Endothelial cell of umbilical vein (primary cell): ENCODE results near the gene SLFN13. TPM values are rescaled to one million over a fixed set of nuclear protein-coding genes. Genes with fewer than 3 reads are reported as not detected.
"Not testable (repeated sequence)": the region's sequence is repeated elsewhere in the genome, so short reads cannot be mapped to it uniquely, and the experiment has no call there.

Experiments used
- BruUV-seq: library from RNA; stranded (reverse); fragments of 400-500 nt; replicated peaks from 2 replicates; lab custom pipeline; 2021; lab: Mats Ljungman, UMichigan
- CTCF ChIA-PET: fragments of 300-600, 350-600 bp; sonication (Branson Sonifier 250); formaldehyde crosslinking; loops from one replicate; lab custom pipeline; 2021; ENCODE audit warnings: antibody characterized with exemption, inconsistent platforms; lab: Charles Lee
- POLR2A ChIA-PET: fragments of 300-600, 350-600 bp; sonication (Branson Sonifier 250); formaldehyde crosslinking; loops from one replicate; lab custom pipeline; 2021; ENCODE audit warnings: antibody characterized with exemption, inconsistent platforms; lab: Charles Lee
- DNase-seq: peaks from one replicate; pipeline ENCODE4 v3.0.0-alpha.2; 2011; ENCODE audit warnings: low read depth, low spot score
- FAIRE-seq: peaks from 2 replicates; lab custom pipeline; 2011; peaks lifted over from hg19 to GRCh38; lab: Jason Lieb, UNC
- H2AFZ ChIP-seq: 2 replicates; pipeline ENCODE4 v1.6.0; 2012; ENCODE audit warnings: low read depth, low read length, control low read depth, inconsistent platforms
- H3K27ac ChIP-seq: 2 replicates; pipeline ENCODE4 v1.5.1; 2011; ENCODE audit warnings: low read depth, mild to moderate bottlenecking, control low read depth, low read length, moderate library complexity; ENCODE audit not compliant: insufficient read depth
- H3K27me3 ChIP-seq, 2 experiments: 2 replicates each; pipeline versions ENCODE4 v1.6.0 to v1.6.1; 2011; ENCODE audit warnings: low read length in 2 of 2, mixed read lengths in 1 of 2; ENCODE audit not compliant: control insufficient read depth in 2 of 2, insufficient read depth in 2 of 2
- H3K36me3 ChIP-seq, 2 experiments: 2 replicates in 1 of 2; 3 replicates in 1 of 2; pipeline ENCODE4 v1.5.1; 2011; ENCODE audit warnings: low read length in 2 of 2, mild to moderate bottlenecking in 1 of 2, moderate library complexity in 1 of 2; ENCODE audit not compliant: control insufficient read depth in 2 of 2, insufficient read depth in 2 of 2; ENCODE audit errors: extremely low read depth in 1 of 2
- H3K4me1 ChIP-seq: 3 replicates; pipeline ENCODE4 v1.5.1; 2011; ENCODE audit warnings: mild to moderate bottlenecking, low read length; ENCODE audit not compliant: control insufficient read depth, insufficient read depth; ENCODE audit errors: extremely low read depth
- H3K4me2 ChIP-seq: 2 replicates; pipeline ENCODE4 v1.6.1; 2011; ENCODE audit warnings: low read length, control low read depth, mixed read lengths; ENCODE audit not compliant: insufficient read depth
- H3K4me3 ChIP-seq, 3 experiments: fragments of 200-600 bp in 1 of 3; sonication (generic), shearing (Covaris generic) in 1 of 3; replicated peaks in 1 of 3; 2 replicates each; pipeline ENCODE4 v1.5.1; 2011 to 2016; ENCODE audit warnings: control low read depth in 3 of 3, low read length in 3 of 3, mild to moderate bottlenecking in 2 of 3, inconsistent platforms in 1 of 3, low read depth in 1 of 3, moderate library complexity in 1 of 3; ENCODE audit not compliant: insufficient read depth in 1 of 3
- H3K79me2 ChIP-seq: 2 replicates; pipeline ENCODE4 v1.6.0; 2012; ENCODE audit warnings: low read length, inconsistent platforms; ENCODE audit not compliant: control insufficient read depth, insufficient read depth
- H3K9ac ChIP-seq: replicated peaks from 2 replicates; pipeline ENCODE3; 2011; ENCODE audit warnings: low read length, control low read depth; ENCODE audit not compliant: insufficient read depth; ENCODE audit errors: extremely low read depth
- H3K9me1 ChIP-seq: replicated peaks from 3 replicates; pipeline ENCODE4 v1.6.0; 2011; ENCODE audit warnings: mild to moderate bottlenecking, low read length; ENCODE audit not compliant: control insufficient read depth, insufficient read depth; ENCODE audit errors: extremely low read depth
- H3K9me3 ChIP-seq: replicated peaks from 2 replicates; pipeline ENCODE4 v1.5.1; 2012; ENCODE audit warnings: low read length, inconsistent platforms; ENCODE audit not compliant: control insufficient read depth, insufficient read depth
- H4K20me1 ChIP-seq: replicated peaks from 2 replicates; pipeline ENCODE3; 2011; ENCODE audit warnings: mild to moderate bottlenecking, low read length; ENCODE audit not compliant: control insufficient read depth, insufficient read depth; ENCODE audit errors: extremely low read depth
- EZH2 ChIP-seq: IDR thresholded peaks from 2 replicates; pipeline ENCODE4 v1.6.1; 2012; ENCODE audit warnings: borderline replicate concordance, low read depth, mild to moderate bottlenecking, moderate library complexity, low read length, inconsistent platforms; ENCODE audit not compliant: severe bottlenecking
- FOS ChIP-seq: IDR thresholded peaks from 2 replicates; pipeline ENCODE4 v1.6.1; 2011; ENCODE audit warnings: mild to moderate bottlenecking, low read length, moderate library complexity, borderline replicate concordance; ENCODE audit not compliant: insufficient read depth
- GATA2 ChIP-seq: IDR thresholded peaks from 2 replicates; pipeline ENCODE4 v1.7.0; 2011; ENCODE audit warnings: low read depth, mild to moderate bottlenecking, moderate library complexity, mixed read lengths, low read length; ENCODE audit not compliant: insufficient read length, insufficient read depth
- JUN ChIP-seq: IDR thresholded peaks from 2 replicates; pipeline ENCODE4 v1.6.1; 2011; ENCODE audit warnings: borderline replicate concordance, low read depth; ENCODE audit not compliant: insufficient read length, insufficient read depth
- MYC ChIP-seq: IDR thresholded peaks from one replicate; pipeline ENCODE4 v1.6.1; 2011; ENCODE audit warnings: mild to moderate bottlenecking, low read depth, low read length
- POLR2A ChIP-seq: IDR thresholded peaks from 2 replicates; pipeline ENCODE4 v1.6.1; 2012; ENCODE audit warnings: low read depth, mild to moderate bottlenecking, control low read depth, low read length
- POLR2AphosphoS5 ChIP-seq: IDR thresholded peaks from 2 replicates; pipeline ENCODE4 v1.6.1; 2012; ENCODE audit warnings: low read depth, mild to moderate bottlenecking, control low read depth, low read length, moderate library complexity; ENCODE audit not compliant: insufficient read depth
- dilution Hi-C: fragments of 300-500 bp; cut with MboI; formaldehyde crosslinking; loops from one replicate; pipeline ENCODE4 v1.15.0; 2019; ENCODE audit warnings: low sequenced_read_pairs; ENCODE audit not compliant: extremely low pct_ligation_motif_present
- intact Hi-C: fragments of 100-400 bp; cut with micrococcal nuclease; formaldehyde crosslinking; loops from one replicate; pipeline ENCODE4 v1.10.0; 2022
- polyA plus RNA-seq, 4 experiments: library from polyadenylated mRNA; depleted of rRNA in 3 of 4; stranded (reverse) in 3 of 4; unstranded in 1 of 4; fragments of >200 nt; gene quantifications; 2 replicates each; pipeline versions ENCODE4 v1.2.1 to v1.2.3, GENCODE V29; 2011 to 2012; ENCODE audit warnings: missing spikeins in 1 of 4
- total RNA-seq: library from RNA; stranded (reverse); gene quantifications from 2 replicates; pipeline ENCODE4 v1.2.3, GENCODE V29; 2021
- TF ChIP-seq, protein P1 (sequence below): IDR thresholded peaks from 2 replicates; pipeline ENCODE4 v1.6.1; 2011; ENCODE audit not compliant: insufficient read depth, insufficient read length
- TF ChIP-seq, protein P2 (sequence below), 2 donors: IDR thresholded peaks; 1 replicate in 1 of 2; 2 replicates in 1 of 2; pipeline ENCODE4 v1.5.1; 2011; ENCODE audit warnings: low read length in 2 of 2, mild to moderate bottlenecking in 2 of 2, moderate library complexity in 2 of 2, control low read depth in 1 of 2, inconsistent platforms in 1 of 2, low read depth in 1 of 2; ENCODE audit not compliant: insufficient read depth in 1 of 2; ENCODE audit errors: extremely low read depth in 1 of 2

Gene SLFN13
- total and polyA plus RNA-seq, 2 donors (not counting 3 experiments of a cell fraction or from before 2014, with no cell fraction given) = 2.3 to 13.7 TPM

DNA sequence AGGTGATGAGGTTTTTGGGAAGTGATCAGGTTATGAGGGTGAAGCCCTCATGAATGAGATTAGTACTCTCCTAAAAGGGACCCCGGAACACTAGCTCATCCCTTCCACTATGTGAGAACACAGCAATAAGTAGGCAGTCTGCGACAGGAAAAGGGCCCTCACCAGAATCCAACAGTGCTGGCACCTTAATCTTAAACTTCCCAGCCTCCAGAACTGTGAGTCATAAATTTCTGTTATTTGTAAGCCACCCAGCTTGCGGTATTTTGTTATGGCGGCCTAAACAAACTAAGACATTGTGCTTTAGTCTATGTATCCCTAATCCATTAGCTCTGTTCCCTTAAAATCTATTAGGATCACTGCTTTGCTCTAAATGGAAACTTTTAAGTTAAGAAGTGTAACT, 24.8 kb downstream of the SLFN13 start:
- H3K27me3 ChIP-seq = no peaks in the 10 kb centered on the region
- intact Hi-C loops (no loop called here), dilution Hi-C loops (no loop called here)
- CTCF ChIA-PET = interaction anchor here (0.8 kb wide), 1 partner anchor 9 kb away, joined by 3 read pairs; no protein-coding TSS in a partner anchor
- H3K9me1 ChIP-seq = no peaks in the 10 kb centered on the region
- no peak overlapping the region for H3K4me3 ChIP-seq
- peaks cover 5% of the 10 kb centered on the region for H4K20me1 ChIP-seq
- peaks cover 7 to 8% of the 10 kb centered on the region in 2 experiments for H3K36me3 ChIP-seq
- DNase-seq (no peak), FAIRE-seq (no peak)
- H3K4me2 ChIP-seq = no peak overlapping the region
- TF ChIP-seq FOS (no peak), GATA2 (no peak), MYC (no peak), EZH2 (no peak), POLR2AphosphoS5 (no peak), JUN (no peak), POLR2A (no peak)
- TF ChIP-seq, protein P1, sequence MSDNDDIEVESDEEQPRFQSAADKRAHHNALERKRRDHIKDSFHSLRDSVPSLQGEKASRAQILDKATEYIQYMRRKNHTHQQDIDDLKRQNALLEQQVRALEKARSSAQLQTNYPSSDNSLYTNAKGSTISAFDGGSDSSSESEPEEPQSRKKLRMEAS = no peak
- TF ChIP-seq, protein P2, sequence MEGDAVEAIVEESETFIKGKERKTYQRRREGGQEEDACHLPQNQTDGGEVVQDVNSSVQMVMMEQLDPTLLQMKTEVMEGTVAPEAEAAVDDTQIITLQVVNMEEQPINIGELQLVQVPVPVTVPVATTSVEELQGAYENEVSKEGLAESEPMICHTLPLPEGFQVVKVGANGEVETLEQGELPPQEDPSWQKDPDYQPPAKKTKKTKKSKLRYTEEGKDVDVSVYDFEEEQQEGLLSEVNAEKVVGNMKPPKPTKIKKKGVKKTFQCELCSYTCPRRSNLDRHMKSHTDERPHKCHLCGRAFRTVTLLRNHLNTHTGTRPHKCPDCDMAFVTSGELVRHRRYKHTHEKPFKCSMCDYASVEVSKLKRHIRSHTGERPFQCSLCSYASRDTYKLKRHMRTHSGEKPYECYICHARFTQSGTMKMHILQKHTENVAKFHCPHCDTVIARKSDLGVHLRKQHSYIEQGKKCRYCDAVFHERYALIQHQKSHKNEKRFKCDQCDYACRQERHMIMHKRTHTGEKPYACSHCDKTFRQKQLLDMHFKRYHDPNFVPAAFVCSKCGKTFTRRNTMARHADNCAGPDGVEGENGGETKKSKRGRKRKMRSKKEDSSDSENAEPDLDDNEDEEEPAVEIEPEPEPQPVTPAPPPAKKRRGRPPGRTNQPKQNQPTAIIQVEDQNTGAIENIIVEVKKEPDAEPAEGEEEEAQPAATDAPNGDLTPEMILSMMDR (IDR thresholded peaks at IDR 0.05; ENCODE audit: extremely low read depth in 1 of 2, insufficient read depth in 1 of 2, low read depth in 1 of 2, low read length in 2 of 2) = no peak
- POLR2A ChIA-PET = no interaction called here
- no peak overlapping the region for H3K27ac ChIP-seq
- no TSS peak for BruUV-seq
- no peaks in the 10 kb centered on the region for H3K9me3 ChIP-seq
- no peak overlapping the region for H2AFZ ChIP-seq
- peaks cover 58% of the 10 kb centered on the region for H3K79me2 ChIP-seq
- H3K4me1 ChIP-seq = no peaks in the 10 kb centered on the region
- H3K9ac ChIP-seq = no peak overlapping the region

DNA sequence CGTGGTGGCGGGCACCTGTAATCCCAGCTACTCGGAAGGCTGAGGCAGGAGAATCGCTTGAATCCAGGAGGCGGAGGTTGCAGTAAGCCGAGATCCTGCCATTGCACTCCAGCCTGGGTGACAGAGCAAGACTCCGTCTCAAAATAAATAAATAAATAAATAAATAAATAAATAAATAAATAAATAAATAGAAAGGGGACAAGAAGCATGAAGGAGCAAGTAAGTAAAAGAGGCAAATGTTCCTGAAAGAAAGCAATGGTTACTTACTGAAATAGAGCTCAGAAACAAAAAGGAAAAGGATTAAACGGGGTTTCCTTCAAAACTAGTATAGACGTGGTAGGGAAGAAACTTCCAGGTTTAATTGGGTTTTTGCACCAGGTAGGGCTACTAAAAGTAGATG, 27.5 kb downstream of the SLFN13 start:
- H3K27ac ChIP-seq, H3K9me1 ChIP-seq, H3K27me3 ChIP-seq, dilution Hi-C loops, H4K20me1 ChIP-seq, BruUV-seq, H2AFZ ChIP-seq, H3K9me3 ChIP-seq, DNase-seq, FAIRE-seq, H3K36me3 ChIP-seq, H3K9ac ChIP-seq, H3K4me2 ChIP-seq, intact Hi-C loops, POLR2A ChIA-PET, H3K4me3 ChIP-seq, H3K4me1 ChIP-seq: not testable (repeated sequence)
- CTCF ChIA-PET = interaction anchor here (0.5 to 0.7 kb wide), 2 partner anchors 113 to 394 kb away, joined by 3 read pairs; no protein-coding TSS in a partner anchor
- H3K79me2 ChIP-seq = peaks cover 49% of the 10 kb centered on the region
